Mammary epithelial cell (primary cell): Measurements from ENCODE around the gene WDR44.

Experiments used
- EZH2 ChIP-seq: IDR thresholded peaks from 2 replicates; pipeline ENCODE4 v1.6.1; 2012; ENCODE audit warnings: low read length, inconsistent platforms, borderline replicate concordance
- TF ChIP-seq, protein P1 (sequence below), 2 donors: IDR thresholded peaks in 1 of 2; conservative IDR thresholded peaks in 1 of 2; 2 replicates each; pipeline ENCODE4 v1.5.1; 2011 to 2012; ENCODE audit warnings: inconsistent platforms in 2 of 2, low read length in 2 of 2, mild to moderate bottlenecking in 2 of 2, control low read depth in 1 of 2, low read depth in 1 of 2; ENCODE audit not compliant: insufficient read depth in 1 of 2; ENCODE audit errors: extremely low read depth in 1 of 2

DNA sequence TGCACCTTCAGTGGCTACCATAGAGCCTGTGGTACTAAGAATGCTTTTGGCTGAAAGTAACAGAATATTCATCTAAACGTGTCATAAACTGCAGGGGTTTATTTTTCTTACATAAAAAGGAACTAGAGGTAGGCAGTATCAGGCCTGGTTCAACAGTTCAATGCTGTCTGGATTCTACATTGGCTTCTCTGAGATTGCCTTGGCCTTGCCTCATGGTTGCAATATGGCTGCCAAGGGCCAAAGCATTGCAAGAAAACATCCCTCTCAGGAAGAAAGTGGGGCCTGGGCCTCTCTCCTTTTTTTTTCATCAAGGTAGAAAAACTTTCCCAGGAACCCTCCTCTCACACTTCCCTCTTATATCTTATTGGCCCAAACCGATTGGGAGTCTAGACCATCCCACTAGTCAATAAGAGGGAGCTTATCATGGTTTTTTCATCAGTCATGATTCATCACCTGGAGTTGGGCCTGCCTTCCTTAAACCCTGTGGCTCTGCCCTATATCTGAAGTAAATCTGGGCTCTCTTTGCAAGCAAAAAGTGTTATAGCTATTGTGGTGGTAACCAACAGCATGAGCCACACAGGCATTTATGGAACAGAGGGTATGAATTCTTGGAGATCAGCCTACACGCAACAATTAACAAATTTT, 147.9 kb downstream of the WDR44 start:
- TF ChIP-seq, protein P1, sequence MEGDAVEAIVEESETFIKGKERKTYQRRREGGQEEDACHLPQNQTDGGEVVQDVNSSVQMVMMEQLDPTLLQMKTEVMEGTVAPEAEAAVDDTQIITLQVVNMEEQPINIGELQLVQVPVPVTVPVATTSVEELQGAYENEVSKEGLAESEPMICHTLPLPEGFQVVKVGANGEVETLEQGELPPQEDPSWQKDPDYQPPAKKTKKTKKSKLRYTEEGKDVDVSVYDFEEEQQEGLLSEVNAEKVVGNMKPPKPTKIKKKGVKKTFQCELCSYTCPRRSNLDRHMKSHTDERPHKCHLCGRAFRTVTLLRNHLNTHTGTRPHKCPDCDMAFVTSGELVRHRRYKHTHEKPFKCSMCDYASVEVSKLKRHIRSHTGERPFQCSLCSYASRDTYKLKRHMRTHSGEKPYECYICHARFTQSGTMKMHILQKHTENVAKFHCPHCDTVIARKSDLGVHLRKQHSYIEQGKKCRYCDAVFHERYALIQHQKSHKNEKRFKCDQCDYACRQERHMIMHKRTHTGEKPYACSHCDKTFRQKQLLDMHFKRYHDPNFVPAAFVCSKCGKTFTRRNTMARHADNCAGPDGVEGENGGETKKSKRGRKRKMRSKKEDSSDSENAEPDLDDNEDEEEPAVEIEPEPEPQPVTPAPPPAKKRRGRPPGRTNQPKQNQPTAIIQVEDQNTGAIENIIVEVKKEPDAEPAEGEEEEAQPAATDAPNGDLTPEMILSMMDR (conservative IDR thresholded peaks at IDR 0.05 in 1 of 2, IDR thresholded peaks at IDR 0.05 in 1 of 2; ENCODE audit: extremely low read depth in 1 of 2, insufficient read depth in 1 of 2, low read depth in 1 of 2, low read length in 2 of 2), result no peak
- no peak for TF ChIP-seq EZH2
